K562 (cell line): ENCODE results near the gene CS. TPM values are rescaled to one million over a fixed set of nuclear protein-coding genes. Genes with fewer than 3 reads are reported as not detected.

Source experiments
- ATF4 ChIP-seq: fragments of 450-650 bp; formaldehyde crosslinking; IDR thresholded peaks from 2 replicates; pipeline ENCODE4 v1.4.0; 2022; ENCODE audit warnings: mild to moderate bottlenecking, moderate library complexity
- CBX8 ChIP-seq: fragments of 200-600 bp; sonication (generic); IDR thresholded peaks from 2 replicates; pipeline ENCODE4 v1.6.1; 2012; ENCODE audit warnings: borderline replicate concordance, mixed run types, low read depth, mild to moderate bottlenecking, moderate library complexity, mixed read lengths, low read length, control low read depth, inconsistent platforms; ENCODE audit not compliant: poor library complexity, severe bottlenecking; ENCODE audit errors: extremely low read depth
- KAT8 ChIP-seq: fragments of 450-650 bp; IDR thresholded peaks from 2 replicates; pipeline ENCODE4 v1.6.1; 2016; ENCODE audit warnings: low read depth, mild to moderate bottlenecking
- MAX ChIP-seq: sonication (generic); formaldehyde crosslinking; IDR thresholded peaks from 2 replicates; pipeline ENCODE4 v1.9.0; 2022; ENCODE audit warnings: mild to moderate bottlenecking, missing genetic modification reagents
- NFXL1 ChIP-seq: fragments of 450-650 bp; formaldehyde crosslinking; IDR thresholded peaks from 2 replicates; pipeline ENCODE4 v1.4.0; 2021; ENCODE audit warnings: mild to moderate bottlenecking
- NKRF ChIP-seq: fragments of 450-650 bp; IDR thresholded peaks from 2 replicates; pipeline ENCODE4 v1.6.1; 2016; ENCODE audit warnings: borderline replicate concordance
- PHB ChIP-seq: fragments of 250-450 bp; sonication (Bioruptor Pico); IDR thresholded peaks from 2 replicates; pipeline ENCODE4 v1.5.0; 2021
- POLR2H ChIP-seq: IDR thresholded peaks from 2 replicates; pipeline ENCODE4 v1.6.1; 2016; ENCODE audit warnings: missing genetic modification characterization, low read depth, mild to moderate bottlenecking, control low read depth, missing compliant biosample characterization, moderate library complexity
- PRPF4 ChIP-seq: fragments of 200-400 bp; formaldehyde crosslinking; IDR thresholded peaks from one replicate; pipeline ENCODE4 v1.6.1; 2017; ENCODE audit warnings: low read length, low read depth, mild to moderate bottlenecking; ENCODE audit not compliant: insufficient read depth, poor library complexity, severe bottlenecking
- SRSF7 ChIP-seq: fragments of 200-400 bp; formaldehyde crosslinking; optimal IDR thresholded peaks from 2 replicates; pipeline ENCODE3; 2017; ENCODE audit warnings: mild to moderate bottlenecking, low read depth, low read length
- TCF7L2 ChIP-seq: fragments of 150-350 bp; IDR thresholded peaks from 2 replicates; pipeline ENCODE4 v1.6.1; 2016; ENCODE audit warnings: low read depth, mild to moderate bottlenecking, low read length, moderate library complexity
- XRCC4 ChIP-seq: IDR thresholded peaks from one replicate; pipeline ENCODE4 v1.6.1; 2011; ENCODE audit not compliant: insufficient read depth, insufficient read length; ENCODE audit errors: extremely low read depth
- ZBTB11 ChIP-seq, 3 experiments: fragments of 200-800 bp in 1 of 3; fragments of 250-450 bp in 1 of 3; fragments of 450-650 bp in 1 of 3; sonication (Bioruptor Pico) in 1 of 3; sonication (Bioruptor generic) in 1 of 3; formaldehyde crosslinking in 1 of 3; IDR thresholded peaks; 2 replicates each; pipeline versions ENCODE4 v1.6.1 to v1.8.0; 2016 to 2022; ENCODE audit warnings: mild to moderate bottlenecking in 2 of 3, missing genetic modification characterization in 2 of 3, missing compliant biosample characterization in 1 of 3, moderate library complexity in 1 of 3
- ZBTB49 ChIP-seq: sonication (generic); formaldehyde crosslinking; IDR thresholded peaks from 2 replicates; pipeline ENCODE4 v1.8.0; 2022; ENCODE audit warnings: missing genetic modification reagents, mild to moderate bottlenecking, borderline replicate concordance
- ZKSCAN3 ChIP-seq: fragments of 250-450 bp; sonication (Bioruptor Pico); IDR thresholded peaks from 2 replicates; pipeline ENCODE4 v1.4.0; 2020
- ZNF354B ChIP-seq: fragments of 250-450 bp; sonication (Bioruptor Pico); IDR thresholded peaks from 2 replicates; pipeline ENCODE4 v1.4.0; 2020
- ZNF384 ChIP-seq: IDR thresholded peaks from 2 replicates; pipeline ENCODE4 v1.6.1; 2012; ENCODE audit warnings: low read depth, low read length, improper control_type of control experiment
- polyA plus RNA-seq, 8 experiments: library from polyadenylated mRNA; depleted of rRNA in 4 of 8; stranded (reverse) in 5 of 8; unstranded in 3 of 8; fragments of >200 nt; fragmentation: Nextera tagmentation in 2 of 8; fragmentation: Illumina TruSeq in 1 of 8; extraction: Ambion mirVana in 2 of 8; extraction: Trizol in 1 of 8; gene quantifications; 2 replicates each; pipeline versions ENCODE4 v1.2.1 to v1.2.3, GENCODE V29; 2011 to 2014; ENCODE audit warnings: inconsistent platforms in 1 of 8, missing spikeins in 1 of 8
- total RNA-seq, 7 experiments: library from RNA; depleted of rRNA in 6 of 7; stranded (reverse); fragments of >200 nt in 6 of 7; fragmentation: Illumina TruSeq in 2 of 7; extraction: Trizol in 2 of 7; gene quantifications; 2 replicates each; pipeline versions ENCODE4 v1.2.1 to v1.2.3, GENCODE V29; 2011 to 2021; ENCODE audit warnings: low replicate concordance in 1 of 7

Gene CS
- total and polyA plus RNA-seq, 9 of the 15 experiments (the other 6 are each of a cell fraction or from before 2014, with no cell fraction given), result 99.9 to 390 (median 149) TPM

GRCh38 chr12:56299853-56300643 is at the start of gene CS (continued):
- TF ChIP-seq ZBTB11 (CRISPR knock-in tag; IDR thresholded peaks at IDR 0.05) (no peak; a peak in 1 of 6 replicates), POLR2H (tag) (peak; percentile 77), NKRF (peak; percentile 96), PHB (CRISPR knock-in tag) (no peak), NFXL1 (no peak), ZNF354B (no peak), MAX (CRISPR knock-in tag) (peak; percentile 97), ZBTB49 (CRISPR knock-in tag) (no peak), TCF7L2 (no peak), ZKSCAN3 (CRISPR knock-in tag) (no peak), SRSF7 (no peak), CBX8 (no peak), ATF4 (no peak), XRCC4 (no peak), ZNF384 (0 out of 2 replicates have a peak, but pooled peaks have one; percentile 16), PRPF4 (peak; percentile 48), KAT8 (no peak)
